ENCODE measurements around the gene RPL4. TPM values are rescaled to one million over a fixed set of nuclear protein-coding genes. Genes with fewer than 3 reads are reported as not detected.

RPL4 gene
- total and polyA plus RNA-seq, 10 of the 15 experiments (the other 5 are each of a cell fraction or from before 2014, with no cell fraction given) = 2,004 to 8,888 (median 4,667) TPM

GRCh38 chr15:66514586-66514985 is 9.9 kb upstream of the RPL4 start:
- WGBS (ENCODE audit: insufficient coverage, insufficient replicate concordance, low lambda C conversion rate, missing lambda C conversion rate) = 79% methylated on average over 3 of the region's 3 CpGs
- ChIA-PET RAD21 (ENCODE audit: unreplicated experiment) (no interaction called here), POLR2A (no interaction called here), CTCF (no interaction called here), SMC1A (ENCODE audit: uncharacterized antibody, unreplicated experiment) (no interaction called here)
- intact Hi-C loops (cut with micrococcal nuclease; ENCODE audit: unreplicated experiment) (no loop called here), in situ Hi-C loops (cut with MboI) (no loop called here)
- TF ChIP-seq CUX1 (IDR thresholded peaks at IDR 0.05; ENCODE audit: insufficient replicate concordance, low read depth, low read length) (no peak), SREBF1 (IDR thresholded peaks at IDR 0.05; ENCODE audit: low read length) (no peak), RAD21 (IDR thresholded peaks at IDR 0.05; ENCODE audit: insufficient read depth, low read depth, low read length) (no peak)
- no peak overlapping the region for H3K4me2 ChIP-seq (ENCODE audit: control insufficient read depth, insufficient read depth)
- H3K79me2 ChIP-seq (ENCODE audit: control insufficient read depth, insufficient read depth, low read length) = no peaks in the 10 kb centered on the region
- no peaks in the 10 kb centered on the region for H4K20me1 ChIP-seq (ENCODE audit: control insufficient read depth, insufficient read depth)
- no peak for ATAC-seq
- DNase-seq (ENCODE audit: low read depth, low spot score) = no peak
- no peak for FAIRE-seq
- no peak overlapping the region for H3K4me3 ChIP-seq
- no peak overlapping the region for H3K27ac ChIP-seq (ENCODE audit: control insufficient read depth, insufficient read depth)
- BruUV-seq (replicated peaks) = no TSS peak
- no peak overlapping the region for H2AFZ ChIP-seq (ENCODE audit: control insufficient read depth, low read depth, low read length)
- H3K27me3 ChIP-seq (replicated peaks in 1 of 2; ENCODE audit: control insufficient read depth in 2 of 2, insufficient read depth in 2 of 2, low read length in 1 of 2) = no peaks in the 10 kb centered on the region
- no peaks in the 10 kb centered on the region for H3K9me3 ChIP-seq (replicated peaks; ENCODE audit: control insufficient read depth, insufficient read depth, low read length)
- H3K4me1 ChIP-seq (ENCODE audit: control insufficient read depth, insufficient read depth, low read length) = no peaks in the 10 kb centered on the region
- no peak overlapping the region for H3K9ac ChIP-seq (ENCODE audit: control insufficient read depth, insufficient read depth, low read length)
- peaks cover 0 to 6% of the 10 kb centered on the region in 2 experiments; a peak in 3 of 4 replicates for H3K36me3 ChIP-seq (ENCODE audit: control insufficient read depth in 2 of 2, insufficient read depth in 2 of 2, low read length in 1 of 2)

Measured in GM12878 (cell line).